ENCODE data around the gene TLX3.

TLX3 gene

GRCh38 chr5:171322527-171322926 lies 13.5 kb downstream of the TLX3 start:
- TF ChIP-seq CTCF (IDR thresholded peaks at IDR 0.05; ENCODE audit: low read depth, low read length) = no peak

GRCh38 chr5:171323007-171323406 lies 14.0 kb downstream of the TLX3 start:
- no peak for TF ChIP-seq CTCF (IDR thresholded peaks at IDR 0.05; ENCODE audit: low read depth, low read length)
- no peak for DNase-seq (ENCODE audit: low read depth in 2 of 2)
- H3K4me3 ChIP-seq (replicated peaks in 1 of 2; ENCODE audit: low read depth in 2 of 2, low read length in 2 of 2) = no peak overlapping the region

More at GRCh38 chr5:171322527-171322926, 13.5 kb downstream of the TLX3 start:
- DNase-seq (ENCODE audit: low read depth in 2 of 2) = no peak
- H3K4me3 ChIP-seq (replicated peaks in 1 of 2; ENCODE audit: low read depth in 2 of 2, low read length in 2 of 2) = no peak overlapping the region

GRCh38 chr5:171323806-171324632 lies 15.0 kb downstream of the TLX3 start:
- TF ChIP-seq CTCF (IDR thresholded peaks at IDR 0.05; ENCODE audit: low read depth, low read length) = no peak
- DNase-seq (ENCODE audit: low read depth in 2 of 2) = no peak
- no peak overlapping the region for H3K4me3 ChIP-seq (replicated peaks in 1 of 2; ENCODE audit: low read depth in 2 of 2, low read length in 2 of 2)

- TF ChIP-seq CTCF (IDR thresholded peaks at IDR 0.05; ENCODE audit: low read depth, low read length) = no peak
- no peak for DNase-seq (ENCODE audit: low read depth in 2 of 2)
- H3K4me3 ChIP-seq (replicated peaks in 1 of 2; ENCODE audit: low read depth in 2 of 2, low read length in 2 of 2) = no peak overlapping the region
Observed at GRCh38 chr5:171330021-171330420, 21.0 kb downstream of the TLX3 start.

- DNase-seq (ENCODE audit: low read depth in 2 of 2) = no peak
- no peak overlapping the region for H3K4me3 ChIP-seq (replicated peaks in 1 of 2; ENCODE audit: low read depth in 2 of 2, low read length in 2 of 2)
Observed at GRCh38 chr5:171335616-171336015, 26.6 kb downstream of the TLX3 start.

GRCh38 chr5:171336521-171337209 lies 27.6 kb downstream of the TLX3 start:
- peak; percentile 76 for DNase-seq (ENCODE audit: low read depth in 2 of 2)
- peak; percentile 82 for TF ChIP-seq CTCF (IDR thresholded peaks at IDR 0.05; ENCODE audit: low read depth, low read length)
- H3K4me3 ChIP-seq (replicated peaks in 1 of 2; ENCODE audit: low read depth in 2 of 2, low read length in 2 of 2) = peak overlapping the region; percentile 48 to 63

More at GRCh38 chr5:171335616-171336015, 26.6 kb downstream of the TLX3 start:
- no peak for TF ChIP-seq CTCF (IDR thresholded peaks at IDR 0.05; ENCODE audit: low read depth, low read length)

Measured in cardiac fibroblast (primary cell).